Urinary bladder (tissue), 4 donors: ENCODE data around the gene HEXIM1. TPM values are rescaled to one million over a fixed set of nuclear protein-coding genes. Genes with fewer than 3 reads are reported as not detected.
A peak's percentile ranks its signal among the peaks of the same experiment; 100 is the strongest.
"Not testable (repeated sequence)": the region's sequence is repeated elsewhere in the genome, so short reads cannot be mapped to it uniquely, and the experiment has no call there.

Experiments used
- DNase-seq: peaks from one replicate; pipeline ENCODE4 v3.0.0-alpha.2; 2015; ENCODE audit errors: extremely low spot score
- H3K27ac ChIP-seq: one replicate; pipeline ENCODE4 v1.5.1; 2013; ENCODE audit warnings: low read depth, mild to moderate bottlenecking, moderate library complexity
- H3K36me3 ChIP-seq: one replicate; pipeline ENCODE4 v1.6.1; 2013; ENCODE audit warnings: mild to moderate bottlenecking, moderate library complexity; ENCODE audit not compliant: insufficient read depth
- H3K4me1 ChIP-seq: one replicate; pipeline ENCODE4 v1.6.1; 2013; ENCODE audit warnings: mild to moderate bottlenecking, moderate library complexity; ENCODE audit not compliant: insufficient read depth
- H3K4me3 ChIP-seq: one replicate; pipeline ENCODE4 v1.5.1; 2013; ENCODE audit warnings: low read depth, low read length
- WGBS: extraction: QIAGEN DNeasy Blood & Tissue Kit; methylation state at CpG from one replicate; pipeline ENCODE4 v1.1.7; 2013; 5-methylcytosine and 5-hydroxymethylcytosine counted together
- polyA plus RNA-seq: library from polyadenylated mRNA; stranded (reverse); fragments of 200-250 nt; gene quantifications from one replicate; pipeline ENCODE4 v1.2.3, GENCODE V29; 2013
- total RNA-seq: library from RNA; depleted of rRNA; stranded (reverse); fragments of >200 nt; gene quantifications from one replicate; pipeline ENCODE4 v1.2.3, GENCODE V29; 2014
- donor health status: healthy with polysubstance abuse.
- donor health status: healthy.

Gene HEXIM1
- total and polyA plus RNA-seq, 2 donors: 19.2 to 22.0 TPM

GRCh38 chr17:45117848-45118646 lies 30.2 kb upstream of the HEXIM1 start:
- 93% methylated on average over 20 of the region's 20 CpGs for WGBS

GRCh38 chr17:45118691-45119090 lies 29.6 kb upstream of the HEXIM1 start:
- H3K4me1 ChIP-seq: no peaks in the 10 kb centered on the region
- H3K36me3 ChIP-seq: no peaks in the 10 kb centered on the region
- 92% methylated on average over 23 of the region's 23 CpGs for WGBS
- H3K4me3 ChIP-seq: no peak overlapping the region
- no peak for DNase-seq
- H3K27ac ChIP-seq: no peak overlapping the region

More at GRCh38 chr17:45117848-45118646, 30.2 kb upstream of the HEXIM1 start:
- H3K4me1 ChIP-seq: no peaks in the 10 kb centered on the region
- no peak overlapping the region for H3K27ac ChIP-seq
- no peaks in the 10 kb centered on the region for H3K36me3 ChIP-seq
- no peak overlapping the region for H3K4me3 ChIP-seq
- no peak for DNase-seq

GRCh38 chr17:45119964-45120363 lies 28.3 kb upstream of the HEXIM1 start:
- 84% methylated on average over 8 of the region's 8 CpGs for WGBS
- H3K4me1 ChIP-seq: no peaks in the 10 kb centered on the region
- no peaks in the 10 kb centered on the region for H3K36me3 ChIP-seq
- no peak overlapping the region for H3K4me3 ChIP-seq
- no peak for DNase-seq
- H3K27ac ChIP-seq: no peak overlapping the region

GRCh38 chr17:45120558-45120957 lies 27.7 kb upstream of the HEXIM1 start:
- H3K36me3 ChIP-seq: no peaks in the 10 kb centered on the region
- DNase-seq: no peak
- H3K4me3 ChIP-seq: no peak overlapping the region
- no peak overlapping the region for H3K27ac ChIP-seq
- H3K4me1 ChIP-seq: no peaks in the 10 kb centered on the region
- 89% methylated on average over 22 of the region's 22 CpGs for WGBS

GRCh38 chr17:45121055-45121454 lies 27.2 kb upstream of the HEXIM1 start:
- Histone ChIP-seq H3K4me3 (no peak overlapping the region), H3K36me3 (no peaks in the 10 kb centered on the region), H3K27ac (no peak overlapping the region), H3K4me1 (no peaks in the 10 kb centered on the region)
- 69% methylated on average over 45 of the region's 45 CpGs for whole genome bisulfite sequencing
- no peak for DNase-seq

- Histone ChIP-seq H3K4me3 (no peak overlapping the region), H3K36me3 (no peaks in the 10 kb centered on the region), H3K4me1 (no peaks in the 10 kb centered on the region), H3K27ac (peak overlapping the region; percentile 77)
- 88% methylated on average over 6 of the region's 6 CpGs for WGBS
- no peak for DNase-seq
These were observed 25.1 kb upstream of the HEXIM1 start for GRCh38 chr17:45123076-45123770.

- no peaks in the 10 kb centered on the region for H3K4me1 ChIP-seq
- 62% methylated on average over 15 of the region's 15 CpGs for WGBS
- no peak for DNase-seq
These were observed 24.1 kb upstream of the HEXIM1 start for GRCh38 chr17:45123930-45124796.

GRCh38 chr17:45124797-45125122 lies 23.5 kb upstream of the HEXIM1 start:
- not testable (repeated sequence) for H3K4me3 ChIP-seq, H3K36me3 ChIP-seq, DNase-seq, H3K4me1 ChIP-seq
- WGBS: 68% methylated on average over 5 of the region's 5 CpGs
- peak overlapping the region; percentile 83 for H3K27ac ChIP-seq

More at GRCh38 chr17:45123930-45124796, 24.1 kb upstream of the HEXIM1 start:
- Histone ChIP-seq H3K4me3 (no peak overlapping the region), H3K27ac (peak overlapping the region; percentile 83), H3K36me3 (no peaks in the 10 kb centered on the region)

- H3K27ac ChIP-seq: no peak overlapping the region
- H3K36me3 ChIP-seq: no peaks in the 10 kb centered on the region
- no peak for DNase-seq
- 97% methylated on average over 8 of the region's 8 CpGs for WGBS
- no peaks in the 10 kb centered on the region for H3K4me1 ChIP-seq
- no peak overlapping the region for H3K4me3 ChIP-seq
These were observed 22.8 kb upstream of the HEXIM1 start for GRCh38 chr17:45125509-45125908.

GRCh38 chr17:45127207-45127547 lies 21.1 kb upstream of the HEXIM1 start:
- DNase-seq: no peak
- WGBS: 88% methylated on average over 8 of the region's 8 CpGs
- no peaks in the 10 kb centered on the region for H3K4me1 ChIP-seq
- peak overlapping the region; percentile 96 for H3K27ac ChIP-seq
- no peak overlapping the region for H3K4me3 ChIP-seq
- H3K36me3 ChIP-seq: no peaks in the 10 kb centered on the region

GRCh38 chr17:45127548-45128300 lies 20.6 kb upstream of the HEXIM1 start:
- Histone ChIP-seq H3K4me1 (no peaks in the 10 kb centered on the region), H3K4me3 (no peak overlapping the region), H3K36me3 (no peaks in the 10 kb centered on the region), H3K27ac (peak overlapping the region; percentile 96)
- DNase-seq: no peak
- 25% methylated on average over 20 of the region's 20 CpGs for WGBS

- 68% methylated on average over 5 of the region's 5 CpGs for WGBS
- no peak for DNase-seq
- H3K36me3 ChIP-seq: no peaks in the 10 kb centered on the region
- H3K4me1 ChIP-seq: no peaks in the 10 kb centered on the region
- H3K4me3 ChIP-seq: no peak overlapping the region
- peak overlapping the region; percentile 96 for H3K27ac ChIP-seq
These were observed 19.9 kb upstream of the HEXIM1 start for GRCh38 chr17:45128331-45128730.

- Histone ChIP-seq H3K4me3 (no peak overlapping the region), H3K4me1 (no peaks in the 10 kb centered on the region), H3K27ac (peak overlapping the region; percentile 60), H3K36me3 (no peaks in the 10 kb centered on the region)
- no peak for DNase-seq
- WGBS: 95% methylated on average over 2 of the region's 2 CpGs
These were observed 19.3 kb upstream of the HEXIM1 start for GRCh38 chr17:45128989-45129388.
